IMR-90 (cell line): Measurements from ENCODE around the gene CLDN4. TPM values are rescaled to one million over a fixed set of nuclear protein-coding genes. Genes with fewer than 3 reads are reported as not detected.

ENCODE experiments used
- ATAC-seq: fragments of 200-7000 bp; cut with Tn5 transposase; 2 replicates; pipeline ENCODE4 v1.9.1; 2020; ENCODE audit warnings: low read depth, mild to moderate bottlenecking, moderate library complexity
- BruUV-seq: library from RNA; stranded (reverse); fragments of 400-500 nt; replicated peaks from 2 replicates; lab custom pipeline; 2021; lab: Mats Ljungman, UMichigan
- CTCF ChIA-PET: fragments of 300-600 bp; formaldehyde crosslinking; extraction: SDS; loops from one replicate; lab custom pipeline; 2021; ENCODE audit warnings: antibody characterized with exemption; lab: Yijun Ruan, JAX
- POLR2A ChIA-PET: fragments of 300-600 bp; sonication (Branson Sonifier 250); formaldehyde crosslinking; loops from one replicate; lab custom pipeline; 2022; ENCODE audit warnings: antibody characterized with exemption; ENCODE audit not compliant: unreplicated experiment; lab: Charles Lee
- DNase-seq: peaks from one replicate; pipeline ENCODE4 v3.0.0; 2013
- H2AFZ ChIP-seq: replicated peaks from 2 replicates; pipeline ENCODE3; 2013; ENCODE audit warnings: low read length, mild to moderate bottlenecking; ENCODE audit not compliant: poor library complexity
- H2AK5ac ChIP-seq: 2 replicates; pipeline ENCODE4 v1.6.1; 2013; ENCODE audit warnings: low read depth, low read length, inconsistent platforms
- H2AK9ac ChIP-seq: replicated peaks from 2 replicates; pipeline ENCODE3; 2013; ENCODE audit warnings: mild to moderate bottlenecking, low read depth, low read length, moderate library complexity; ENCODE audit not compliant: poor library complexity
- H2BK120ac ChIP-seq: 2 replicates; pipeline ENCODE4 v1.6.1; 2013; ENCODE audit warnings: low read depth, low read length, inconsistent platforms
- H2BK15ac ChIP-seq: 3 replicates; pipeline ENCODE4 v1.6.1; 2013; ENCODE audit warnings: low read depth, low read length, inconsistent platforms
- H2BK20ac ChIP-seq: 2 replicates; pipeline ENCODE4 v1.6.1; 2013; ENCODE audit warnings: low read depth, mild to moderate bottlenecking, inconsistent platforms, low read length, moderate library complexity
- H2BK5ac ChIP-seq: 2 replicates; pipeline ENCODE4 v1.6.1; 2013; ENCODE audit warnings: mild to moderate bottlenecking, low read depth, low read length, inconsistent platforms; ENCODE audit not compliant: poor library complexity, severe bottlenecking
- H3K14ac ChIP-seq: replicated peaks from 2 replicates; pipeline ENCODE4 v1.6.1; 2013; ENCODE audit warnings: low read depth, low read length, inconsistent platforms
- H3K18ac ChIP-seq: 2 replicates; pipeline ENCODE4 v1.6.1; 2013; ENCODE audit warnings: low read depth, low read length, control low read depth
- H3K23ac ChIP-seq: 2 replicates; pipeline ENCODE4 v1.6.1; 2013; ENCODE audit warnings: low read depth, low read length, inconsistent platforms
- H3K27ac ChIP-seq: 2 replicates; pipeline ENCODE4 v1.5.1; 2013; ENCODE audit warnings: mild to moderate bottlenecking, control low read depth, low read length; ENCODE audit not compliant: insufficient read depth
- H3K27me3 ChIP-seq: 2 replicates; pipeline ENCODE4 v1.6.1; 2013; ENCODE audit warnings: low read length; ENCODE audit not compliant: control insufficient read depth, insufficient read depth
- H3K36me3 ChIP-seq: 2 replicates; pipeline ENCODE4 v1.6.1; 2013; ENCODE audit warnings: low read length, mixed read lengths; ENCODE audit not compliant: control insufficient read depth, insufficient read depth
- H3K4ac ChIP-seq: 2 replicates; pipeline ENCODE4 v1.6.1; 2013; ENCODE audit warnings: low read depth, low read length, inconsistent platforms
- H3K4me1 ChIP-seq: 2 replicates; pipeline ENCODE4 v1.6.1; 2013; ENCODE audit warnings: low read length, mixed read lengths; ENCODE audit not compliant: control insufficient read depth, insufficient read depth
- H3K4me2 ChIP-seq: 2 replicates; pipeline ENCODE4 v1.6.1; 2013; ENCODE audit warnings: low read depth, mild to moderate bottlenecking, control low read depth, low read length, moderate library complexity
- H3K4me3 ChIP-seq: 2 replicates; pipeline ENCODE4 v1.5.1; 2013; ENCODE audit warnings: low read depth, mild to moderate bottlenecking, control low read depth, low read length, moderate library complexity; ENCODE audit not compliant: insufficient read depth
- H3K56ac ChIP-seq: 2 replicates; pipeline ENCODE4 v1.6.1; 2013; ENCODE audit warnings: low read length, inconsistent platforms; ENCODE audit not compliant: insufficient read depth; ENCODE audit errors: extremely low read depth
- H3K79me1 ChIP-seq, 2 experiments: 2 replicates each; pipeline ENCODE4 v1.6.1; 2013; ENCODE audit warnings: low read length in 2 of 2, inconsistent platforms in 1 of 2, low read depth in 1 of 2
- H3K9ac ChIP-seq: 2 replicates; pipeline ENCODE4 v1.6.1; 2013; ENCODE audit warnings: low read depth, low read length, control low read depth
- H3K9me1 ChIP-seq: 2 replicates; pipeline ENCODE4 v1.6.1; 2013; ENCODE audit warnings: low read length, inconsistent platforms; ENCODE audit not compliant: insufficient read depth
- H3K9me3 ChIP-seq: 2 replicates; pipeline ENCODE4 v1.6.1; 2013; ENCODE audit warnings: low read length; ENCODE audit not compliant: control insufficient read depth, insufficient read depth
- H4K20me1 ChIP-seq: 2 replicates; pipeline ENCODE4 v1.6.1; 2013; ENCODE audit warnings: low read length, inconsistent platforms; ENCODE audit not compliant: insufficient read depth
- H4K5ac ChIP-seq: 2 replicates; pipeline ENCODE4 v1.6.1; 2013; ENCODE audit warnings: mild to moderate bottlenecking, low read depth, low read length, control low read depth
- H4K8ac ChIP-seq, 2 experiments: 2 replicates each; pipeline ENCODE4 v1.6.1; 2013; ENCODE audit warnings: low read depth in 2 of 2, low read length in 2 of 2, control low read depth in 1 of 2, inconsistent platforms in 1 of 2
- H4K91ac ChIP-seq: 2 replicates; pipeline ENCODE4 v1.6.1; 2013; ENCODE audit warnings: low read depth, low read length, inconsistent platforms; ENCODE audit not compliant: insufficient read depth
- BHLHE40 ChIP-seq: fragments of 150-350 bp; IDR thresholded peaks from 2 replicates; pipeline ENCODE4 v1.6.1; 2016; ENCODE audit warnings: mild to moderate bottlenecking, low read depth, low read length
- CEBPB ChIP-seq: IDR thresholded peaks from 2 replicates; pipeline ENCODE4 v1.6.1; 2012; ENCODE audit warnings: low read depth, low read length, improper control_type of control experiment
- CHD1 ChIP-seq: IDR thresholded peaks from 2 replicates; pipeline ENCODE4 v1.6.1; 2012; ENCODE audit warnings: low read depth, low read length, improper control_type of control experiment
- FOS ChIP-seq: fragments of 150-350 bp; IDR thresholded peaks from 2 replicates; pipeline ENCODE4 v1.6.1; 2016; ENCODE audit warnings: low read depth, low read length
- MAFK ChIP-seq: IDR thresholded peaks from 2 replicates; pipeline ENCODE4 v1.6.1; 2012; ENCODE audit warnings: low read depth, low read length, improper control_type of control experiment
- POLR2A ChIP-seq: IDR thresholded peaks from 2 replicates; pipeline ENCODE4 v1.6.1; 2012; ENCODE audit warnings: mild to moderate bottlenecking, low read depth, low read length
- RAD21 ChIP-seq: IDR thresholded peaks from 2 replicates; pipeline ENCODE4 v1.6.1; 2012; ENCODE audit warnings: low read length, improper control_type of control experiment
- RCOR1 ChIP-seq: IDR thresholded peaks from 2 replicates; pipeline ENCODE4 v1.6.1; 2012; ENCODE audit warnings: mild to moderate bottlenecking, low read length, improper control_type of control experiment; ENCODE audit not compliant: insufficient replicate concordance
- SMC3 ChIP-seq: fragments of 150-350 bp; IDR thresholded peaks from 2 replicates; pipeline ENCODE4 v1.6.1; 2016; ENCODE audit warnings: low read depth, mild to moderate bottlenecking, antibody characterized with exemption, low read length, moderate library complexity
- WGBS, 2 experiments: methylation state at CpG; one replicate each; pipeline versions ENCODE4 v1.1.5 to v1.1.7; 2013; ENCODE audit warnings: missing lambda C conversion rate in 2 of 2; ENCODE audit not compliant: insufficient read length in 1 of 2; ENCODE audit errors: extremely low coverage in 2 of 2; 5-methylcytosine and 5-hydroxymethylcytosine counted together
- dilution Hi-C: fragments of 300-500 bp; cut with HindIII; formaldehyde crosslinking; loops from one replicate; pipeline ENCODE4 v1.14.3; 2018; ENCODE audit warnings: low sequenced_read_pairs; ENCODE audit not compliant: unreplicated experiment
- in situ Hi-C: fragments of 300-500 bp; cut with MboI; formaldehyde crosslinking; loops from 3 replicates; pipeline ENCODE4 v1.14.3; 2019; ENCODE audit warnings: low sequenced_read_pairs, inconsistent platforms, mixed read lengths
- intact Hi-C: fragments of 100-400 bp; cut with micrococcal nuclease; formaldehyde crosslinking; loops from 2 replicates; pipeline ENCODE4 v1.10.0; 2022
- polyA plus RNA-seq, 3 experiments: library from polyadenylated mRNA; depleted of rRNA; stranded (reverse); fragments of >200 nt; gene quantifications; 2 replicates each; pipeline ENCODE4 v1.2.3, GENCODE V29; 2012; ENCODE audit warnings: low replicate concordance in 1 of 3
- total RNA-seq: library from RNA; depleted of rRNA; stranded (reverse); fragments of >200 nt; gene quantifications from 2 replicates; pipeline ENCODE4 v1.2.3, GENCODE V29; 2012
- TF ChIP-seq, protein P1 (sequence below): fragments of 150-350 bp; IDR thresholded peaks from 2 replicates; pipeline ENCODE4 v1.6.1; 2016; ENCODE audit warnings: low read depth, mild to moderate bottlenecking, low read length, moderate library complexity, borderline replicate concordance
- TF ChIP-seq, protein P2 (sequence below): fragments of 150-350 bp; IDR thresholded peaks from 2 replicates; pipeline ENCODE4 v1.6.1; 2017; ENCODE audit warnings: mild to moderate bottlenecking, antibody characterized with exemption, low read length, low read depth

Gene CLDN4
- total and polyA plus RNA-seq, 2 of the 4 experiments (the other 2 are of a cell fraction): 2.9 to 4.4 TPM

DNA sequence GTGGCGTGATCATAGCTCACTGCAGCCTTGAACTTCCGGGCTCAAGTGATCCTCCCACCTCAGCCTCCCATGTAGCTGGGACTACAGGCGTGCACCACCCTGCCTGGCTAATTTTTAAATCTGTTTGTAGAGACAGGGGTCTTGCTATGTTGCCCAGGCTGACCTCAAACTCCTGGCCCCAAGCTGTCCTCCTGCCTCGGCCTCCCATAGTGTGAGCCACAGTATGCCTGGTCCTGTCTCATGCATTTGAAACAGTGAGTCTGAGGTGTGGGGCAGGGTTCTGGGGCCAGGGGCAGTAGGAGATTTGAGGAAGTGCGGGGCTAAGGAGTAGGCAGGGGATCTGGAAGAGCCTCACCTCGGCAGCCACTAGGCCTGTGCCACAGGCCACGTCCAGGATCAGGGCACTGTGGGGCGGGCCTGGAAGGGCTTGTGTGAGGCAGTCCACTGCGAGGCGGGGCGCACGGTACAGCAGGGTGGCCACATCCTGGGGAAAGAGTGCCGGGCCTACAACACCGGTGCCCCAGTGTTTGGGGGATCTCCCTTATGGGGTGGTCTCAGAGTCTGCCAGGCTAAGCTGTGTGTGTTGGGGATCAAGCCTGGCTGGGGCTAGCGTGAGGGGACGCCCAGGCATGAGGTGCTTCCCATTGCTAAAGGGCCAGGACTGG lies 10.1 kb downstream of the CLDN4 start:
- H3K56ac ChIP-seq: no peak overlapping the region
- dilution Hi-C loops: no loop called here
- H3K23ac ChIP-seq: no peak overlapping the region
- 99% methylated on average over 8 of the region's 16 CpGs; no CpG with 5 or more reads in 1 of the 2 experiments for WGBS, 2 experiments
- no peak overlapping the region for H3K4me2 ChIP-seq
- H3K18ac ChIP-seq: no peak overlapping the region
- peaks cover 5 to 20% of the 10 kb centered on the region in 2 experiments for H3K79me1 ChIP-seq
- ATAC-seq: no peak
- H3K9me1 ChIP-seq: peaks cover 4% of the 10 kb centered on the region; the same call in 1 of the 2 replicates
- H2BK5ac ChIP-seq: no peak overlapping the region
- BruUV-seq: no TSS peak
- no peak overlapping the region for H3K27ac ChIP-seq
- intact Hi-C loops: no loop called here
- ChIA-PET CTCF (no interaction called here), POLR2A (no interaction called here)
- H3K4me3 ChIP-seq: no peak overlapping the region
- H3K9me3 ChIP-seq: no peaks in the 10 kb centered on the region
- no peak overlapping the region for H2BK20ac ChIP-seq
- H3K36me3 ChIP-seq: no peaks in the 10 kb centered on the region; the same call in 1 of the 2 replicates
- no peak overlapping the region for H3K9ac ChIP-seq
- H3K4me1 ChIP-seq: no peaks in the 10 kb centered on the region; the same call in 1 of the 2 replicates
- H4K91ac ChIP-seq: no peak overlapping the region
- TF ChIP-seq CHD1: no peak
- TF ChIP-seq FOS: no peak
- TF ChIP-seq, protein P1, sequence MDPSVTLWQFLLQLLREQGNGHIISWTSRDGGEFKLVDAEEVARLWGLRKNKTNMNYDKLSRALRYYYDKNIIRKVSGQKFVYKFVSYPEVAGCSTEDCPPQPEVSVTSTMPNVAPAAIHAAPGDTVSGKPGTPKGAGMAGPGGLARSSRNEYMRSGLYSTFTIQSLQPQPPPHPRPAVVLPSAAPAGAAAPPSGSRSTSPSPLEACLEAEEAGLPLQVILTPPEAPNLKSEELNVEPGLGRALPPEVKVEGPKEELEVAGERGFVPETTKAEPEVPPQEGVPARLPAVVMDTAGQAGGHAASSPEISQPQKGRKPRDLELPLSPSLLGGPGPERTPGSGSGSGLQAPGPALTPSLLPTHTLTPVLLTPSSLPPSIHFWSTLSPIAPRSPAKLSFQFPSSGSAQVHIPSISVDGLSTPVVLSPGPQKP: no peak
- TF ChIP-seq RAD21: no peak
- TF ChIP-seq, protein P2, sequence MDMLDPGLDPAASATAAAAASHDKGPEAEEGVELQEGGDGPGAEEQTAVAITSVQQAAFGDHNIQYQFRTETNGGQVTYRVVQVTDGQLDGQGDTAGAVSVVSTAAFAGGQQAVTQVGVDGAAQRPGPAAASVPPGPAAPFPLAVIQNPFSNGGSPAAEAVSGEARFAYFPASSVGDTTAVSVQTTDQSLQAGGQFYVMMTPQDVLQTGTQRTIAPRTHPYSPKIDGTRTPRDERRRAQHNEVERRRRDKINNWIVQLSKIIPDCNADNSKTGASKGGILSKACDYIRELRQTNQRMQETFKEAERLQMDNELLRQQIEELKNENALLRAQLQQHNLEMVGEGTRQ: no peak
- no peak for TF ChIP-seq RCOR1
- no peak for TF ChIP-seq BHLHE40
- no peak for TF ChIP-seq SMC3
- TF ChIP-seq CEBPB: no peak
- TF ChIP-seq MAFK: no peak
- no peak for TF ChIP-seq POLR2A
- no peak overlapping the region for H2BK120ac ChIP-seq
- H4K5ac ChIP-seq: no peak overlapping the region
- no peak overlapping the region for H2AFZ ChIP-seq
- no peaks in the 10 kb centered on the region for H3K27me3 ChIP-seq
- in situ Hi-C loops: no loop called here
- DNase-seq: no peak
- 0 out of 2 replicates have a peak overlapping the region, but pooled peaks have one; percentile 39 for H3K4ac ChIP-seq
- no peak overlapping the region for H4K8ac ChIP-seq
- H2AK9ac ChIP-seq: no peak overlapping the region
- no peak overlapping the region for H3K14ac ChIP-seq
- no peaks in the 10 kb centered on the region for H4K20me1 ChIP-seq
- peak overlapping the region; percentile 9; the same call in 1 of the 2 replicates for H2AK5ac ChIP-seq
- H2BK15ac ChIP-seq: no peak overlapping the region
